SW480 (cell line): ENCODE results near the gene BMF.
A peak's percentile ranks its signal among the peaks of the same experiment; 100 is the strongest.

ENCODE experiments used
- DNase-seq: peaks from one replicate; pipeline ENCODE4 v3.0.0-alpha.2; 2016; ENCODE audit warnings: low spot score

Gene BMF

DNA sequence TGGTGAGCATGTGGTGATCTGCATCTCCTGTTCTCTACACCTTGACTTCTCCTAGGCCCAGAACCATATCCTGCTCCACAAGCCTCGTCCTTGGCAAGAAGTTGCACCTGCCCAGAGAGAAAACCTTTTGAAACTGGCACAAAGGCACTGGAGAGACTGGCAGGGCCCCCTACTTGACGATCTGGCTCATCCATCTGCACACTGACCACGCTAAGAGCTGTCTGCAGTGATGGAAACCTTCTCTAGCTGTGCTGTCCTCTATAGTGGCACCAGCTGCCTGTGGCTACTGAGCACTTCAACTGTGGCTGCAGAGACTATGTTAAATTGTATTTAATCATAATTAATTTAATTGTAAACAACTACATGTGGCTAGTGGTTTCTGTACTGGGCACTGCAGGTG is 43.5 kb downstream of the BMF start:
- no peak for DNase-seq

GRCh38 chr15:40064231-40064894 is 44.3 kb downstream of the BMF start:
- DNase-seq: no peak

GRCh38 chr15:40063563-40064011 is 45.1 kb downstream of the BMF start:
- no peak for DNase-seq

DNA sequence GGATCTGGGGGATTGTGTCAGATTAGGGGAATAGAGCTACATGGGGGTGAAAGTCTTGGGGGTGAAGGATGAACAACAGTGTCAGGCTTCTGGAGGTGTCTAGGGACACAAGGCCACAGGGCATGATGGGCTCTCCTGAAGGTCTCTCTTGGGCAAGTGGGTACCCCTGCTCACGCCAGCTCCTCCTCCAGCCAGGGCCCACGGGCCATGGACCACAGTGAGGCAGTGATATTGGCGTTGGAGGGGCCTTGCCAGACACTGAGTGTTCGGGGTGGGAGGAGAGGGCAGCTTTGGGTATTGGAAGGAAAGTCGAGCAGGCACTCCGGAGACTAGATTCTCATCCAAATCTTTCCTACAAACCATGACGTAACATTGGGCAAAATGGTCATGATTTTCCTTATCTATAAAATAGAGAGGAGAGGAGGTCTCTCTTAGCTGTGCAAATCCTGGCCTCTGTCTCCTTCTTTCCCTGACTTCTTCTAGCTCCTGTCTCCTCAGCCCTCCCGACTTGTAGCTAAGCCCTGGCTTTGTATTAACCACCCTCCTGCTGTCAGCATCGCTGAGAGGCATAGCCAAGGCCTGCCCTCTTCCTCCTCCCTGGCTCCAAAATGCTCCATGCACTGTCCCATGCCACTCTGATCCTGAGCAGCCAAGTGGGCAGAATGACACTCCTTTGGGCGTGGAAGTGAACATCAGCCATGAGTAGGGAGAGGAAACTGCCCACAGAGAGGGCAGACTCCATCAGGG is 45.7 kb downstream of the BMF start:
- no peak for DNase-seq

DNA sequence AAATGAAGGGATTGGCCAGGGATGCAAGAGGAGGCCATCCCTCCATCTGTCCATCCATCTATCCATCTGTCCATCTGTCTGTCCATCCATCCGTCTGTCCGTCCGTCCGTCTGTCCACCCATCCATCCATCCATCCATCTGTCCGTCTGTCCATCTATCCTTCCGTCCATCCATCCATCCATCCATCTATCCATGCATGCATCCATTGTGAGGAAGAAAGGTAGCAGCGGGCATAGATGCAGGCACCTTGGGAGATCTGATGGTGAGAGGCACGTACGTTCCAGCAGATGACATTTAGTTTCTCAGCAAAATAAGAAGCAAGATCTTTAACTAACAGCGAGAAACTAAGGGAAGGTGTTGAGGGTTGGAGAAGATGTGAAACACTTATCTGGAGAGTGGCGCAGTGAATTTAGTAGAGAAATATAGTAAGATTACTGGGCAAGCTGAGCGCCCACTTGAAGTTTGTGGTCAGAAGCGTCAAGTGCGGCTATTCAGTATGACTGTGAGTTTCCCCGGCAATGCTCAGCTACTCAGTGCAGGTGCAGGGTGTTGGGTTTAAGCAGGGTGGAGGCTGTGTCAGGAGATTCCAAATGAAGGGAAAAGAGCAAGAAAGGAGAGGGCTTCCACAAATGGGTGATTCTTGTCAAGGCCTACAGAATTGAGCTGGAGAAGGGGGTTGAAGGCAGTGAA is 47.3 kb downstream of the BMF start:
- no peak for DNase-seq

DNA sequence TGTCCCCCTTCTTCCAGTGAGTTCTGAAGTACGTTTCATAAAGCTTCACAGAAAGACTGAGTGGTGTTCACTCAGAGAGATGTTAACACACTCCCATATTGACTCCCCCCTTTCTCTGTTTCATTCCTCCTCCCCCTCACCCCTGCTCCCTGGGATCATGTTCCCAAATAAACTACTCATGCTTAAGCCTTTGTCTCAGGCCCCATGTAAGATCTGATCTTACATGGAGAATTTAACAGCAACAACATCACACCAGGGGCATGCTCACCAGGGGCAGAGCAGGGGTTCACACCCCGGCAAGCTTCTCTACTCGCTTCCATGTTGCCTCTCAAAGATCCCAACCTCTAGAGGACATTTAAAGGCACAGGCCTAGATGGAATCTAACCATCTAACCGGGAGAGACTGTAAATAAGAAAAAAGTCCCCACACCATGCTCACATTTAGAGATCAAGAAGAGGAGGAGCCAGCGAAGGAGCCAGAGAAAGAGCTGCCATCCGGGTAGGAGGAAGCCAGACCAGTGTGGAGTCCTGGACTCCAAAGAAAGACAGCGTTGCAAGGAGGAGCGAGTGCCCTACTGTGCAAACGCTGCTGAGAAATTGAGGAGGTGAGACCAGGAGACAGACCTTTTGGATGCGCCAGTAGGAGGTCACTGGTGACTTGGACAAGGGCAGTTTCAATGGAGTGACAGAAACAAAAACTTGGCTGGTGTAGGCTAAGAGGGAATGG is 48.3 kb downstream of the BMF start:
- no peak for DNase-seq

DNA sequence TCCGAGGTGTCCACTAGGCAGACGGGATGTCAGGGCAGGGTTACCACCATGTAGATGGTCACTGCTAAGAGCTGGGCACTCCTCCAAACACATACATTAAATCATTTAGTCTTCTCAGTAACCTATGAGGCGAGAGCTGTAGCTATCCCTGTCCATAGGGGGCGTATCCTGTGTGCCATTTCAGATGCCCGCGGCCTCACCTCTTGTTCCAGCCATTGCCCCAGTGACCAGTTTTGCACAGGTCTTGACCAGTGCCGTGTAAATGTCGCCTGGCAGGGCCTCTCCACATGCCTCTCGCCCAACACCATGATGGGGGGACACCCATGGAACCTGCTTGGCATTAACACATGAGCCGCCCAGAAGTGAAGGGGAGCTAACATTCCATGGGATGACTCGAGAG is 48.9 kb downstream of the BMF start:
- no peak for DNase-seq

- DNase-seq: no peak
Measured at GRCh38 chr15:40058476-40059140, 50.1 kb downstream of the BMF start.

GRCh38 chr15:40055576-40056293 is 52.9 kb downstream of the BMF start:
- DNase-seq: no peak

GRCh38 chr15:40054855-40055575 is 53.7 kb downstream of the BMF start:
- DNase-seq: peak; percentile 23

DNA sequence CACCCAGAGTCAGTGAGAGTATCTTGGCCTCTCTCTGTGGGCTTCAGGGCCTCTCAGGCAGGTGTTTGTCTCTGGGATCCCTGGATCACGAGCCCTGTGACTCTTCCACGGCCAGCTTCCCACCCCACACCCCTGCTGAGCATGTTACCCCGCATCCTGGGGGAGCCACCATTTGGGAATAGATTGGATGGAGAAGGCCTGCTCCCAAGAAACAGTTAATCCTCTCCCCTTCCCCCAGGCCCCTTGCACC is 54.1 kb downstream of the BMF start:
- no peak for DNase-seq

- DNase-seq: no peak
Measured at GRCh38 chr15:40053831-40054604, 54.7 kb downstream of the BMF start.

- no peak for DNase-seq
Measured at GRCh38 chr15:40053079-40053830, 55.4 kb downstream of the BMF start.

- no peak for DNase-seq
Measured at GRCh38 chr15:40052604-40053003, 56.1 kb downstream of the BMF start.

- DNase-seq: no peak
Measured at GRCh38 chr15:40051616-40052415, 56.9 kb downstream of the BMF start.

DNA sequence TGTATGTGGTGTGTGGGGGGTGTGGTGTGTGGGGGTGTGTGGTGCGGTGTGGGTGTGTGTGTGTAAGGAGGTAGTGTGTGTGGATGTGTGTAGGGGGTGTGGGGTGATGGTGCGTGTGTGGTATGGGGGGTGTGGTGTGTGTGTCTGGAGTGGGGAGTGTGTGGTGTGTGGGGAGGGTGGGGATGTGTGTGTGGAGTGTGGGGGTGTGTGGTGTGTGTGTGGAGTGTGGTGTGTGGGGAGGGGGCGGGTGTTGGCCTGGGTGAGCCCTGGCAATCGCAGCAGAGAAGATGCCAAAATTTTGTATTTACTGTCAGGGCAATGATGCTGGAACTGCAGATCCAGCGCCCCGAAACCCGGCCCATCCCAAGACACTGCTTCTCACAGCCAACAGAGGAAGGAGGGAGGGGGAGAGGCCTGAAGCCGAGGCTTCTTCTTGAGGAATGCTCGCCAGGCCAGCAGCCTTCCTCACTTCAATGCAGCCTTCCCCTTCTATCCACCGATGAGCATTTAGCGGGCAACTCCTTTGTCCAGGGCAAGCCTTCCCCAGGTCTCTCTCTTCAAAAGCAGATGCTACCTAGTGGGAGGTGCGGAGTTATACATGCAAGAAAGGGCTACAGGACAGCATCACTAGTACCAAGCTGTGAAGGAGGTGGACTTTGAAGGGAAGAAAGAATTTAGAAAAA is 57.8 kb downstream of the BMF start:
- DNase-seq: no peak

- DNase-seq: no peak
Measured at GRCh38 chr15:40048926-40049475, 59.7 kb downstream of the BMF start.
